Erythroblast (primary cell): ENCODE data around the gene FBL.

Source experiments
- GATA1 ChIP-seq: IDR thresholded peaks from 2 replicates; pipeline ENCODE4 v1.6.1; 2011; ENCODE audit warnings: low read depth, mild to moderate bottlenecking, control low read depth, low read length, moderate library complexity
- POLR2A ChIP-seq: IDR thresholded peaks from 2 replicates; pipeline ENCODE4 v1.6.1; 2011; ENCODE audit warnings: mild to moderate bottlenecking, low read length

- TF ChIP-seq POLR2A (no peak), GATA1 (no peak)
Measured at GRCh38 chr19:39795001-39795400, 51.2 kb downstream of the FBL start.
